ENCODE results near the gene FOXP1.

Gene FOXP1

GRCh38 chr3:71045917-71046282, 537.6 kb downstream of the FOXP1 start:
- no peaks in the 10 kb centered on the region for H3K27me3 ChIP-seq (ENCODE audit: low read length)
- no peak overlapping the region for H2AFZ ChIP-seq (ENCODE audit: low read depth, low read length, severe bottlenecking)
- no peaks in the 10 kb centered on the region for H3K9me3 ChIP-seq (ENCODE audit: insufficient read depth, low read length)
- H3K9me2 ChIP-seq (replicated peaks; ENCODE audit: insufficient read depth, low read length), result no peaks in the 10 kb centered on the region
- TF ChIP-seq CTCF (IDR thresholded peaks at IDR 0.05; ENCODE audit: insufficient read depth, low read length, poor library complexity, severe bottlenecking) (no peak), EZH2phosphoT487 (conservative IDR thresholded peaks at IDR 0.05; ENCODE audit: low read length) (no peak)
- H4K20me1 ChIP-seq (ENCODE audit: low read depth, low read length), result no peaks in the 10 kb centered on the region
- no peaks in the 10 kb centered on the region for H3K36me3 ChIP-seq (ENCODE audit: low read length)
- H3K9ac ChIP-seq (ENCODE audit: low read length), result no peak overlapping the region
- no peaks in the 10 kb centered on the region for H3F3A ChIP-seq (ENCODE audit: insufficient read depth)
- H3K4me2 ChIP-seq (ENCODE audit: low read depth, low read length, poor library complexity, severe bottlenecking), result no peak overlapping the region
- no peak overlapping the region for H3K27ac ChIP-seq (ENCODE audit: low read depth, low read length)
- H3K4me3 ChIP-seq (ENCODE audit: insufficient read depth, low read length, poor library complexity, severe bottlenecking), result no peak overlapping the region
- H3K79me2 ChIP-seq (ENCODE audit: insufficient read depth, low read length), result no peaks in the 10 kb centered on the region

- Histone ChIP-seq H3K9me2 (replicated peaks; ENCODE audit: insufficient read depth, low read length) (no peaks in the 10 kb centered on the region), H3K4me2 (ENCODE audit: low read depth, low read length, poor library complexity, severe bottlenecking) (no peak overlapping the region), H3K27ac (ENCODE audit: low read depth, low read length) (no peak overlapping the region), H3K36me3 (ENCODE audit: low read length) (no peaks in the 10 kb centered on the region; the same call in 1 of the 2 replicates), H3K79me2 (ENCODE audit: insufficient read depth, low read length) (no peaks in the 10 kb centered on the region), H3K9me3 (ENCODE audit: insufficient read depth, low read length) (no peaks in the 10 kb centered on the region), H3F3A (ENCODE audit: insufficient read depth) (no peaks in the 10 kb centered on the region), H2AFZ (ENCODE audit: low read depth, low read length, severe bottlenecking) (no peak overlapping the region), H3K4me3 (ENCODE audit: insufficient read depth, low read length, poor library complexity, severe bottlenecking) (no peak overlapping the region), H3K27me3 (ENCODE audit: low read length) (no peaks in the 10 kb centered on the region), H3K9ac (ENCODE audit: low read length) (no peak overlapping the region), H4K20me1 (ENCODE audit: low read depth, low read length) (no peaks in the 10 kb centered on the region)
- TF ChIP-seq CTCF (IDR thresholded peaks at IDR 0.05; ENCODE audit: insufficient read depth, low read length, poor library complexity, severe bottlenecking) (no peak), EZH2phosphoT487 (conservative IDR thresholded peaks at IDR 0.05; ENCODE audit: low read length) (no peak)
Observed at GRCh38 chr3:71045212-71045916, 538.2 kb downstream of the FOXP1 start.

GRCh38 chr3:71042759-71043158, 540.8 kb downstream of the FOXP1 start:
- Histone ChIP-seq H4K20me1 (ENCODE audit: low read depth, low read length) (no peaks in the 10 kb centered on the region), H3K36me3 (ENCODE audit: low read length) (peaks cover 3% of the 10 kb centered on the region; the same call in 1 of the 2 replicates), H3K79me2 (ENCODE audit: insufficient read depth, low read length) (no peaks in the 10 kb centered on the region), H3K9ac (ENCODE audit: low read length) (no peak overlapping the region), H3F3A (ENCODE audit: insufficient read depth) (no peaks in the 10 kb centered on the region), H3K27ac (ENCODE audit: low read depth, low read length) (no peak overlapping the region), H3K4me3 (ENCODE audit: insufficient read depth, low read length, poor library complexity, severe bottlenecking) (no peak overlapping the region), H3K27me3 (ENCODE audit: low read length) (no peaks in the 10 kb centered on the region), H3K9me3 (ENCODE audit: insufficient read depth, low read length) (no peaks in the 10 kb centered on the region), H3K9me2 (replicated peaks; ENCODE audit: insufficient read depth, low read length) (no peaks in the 10 kb centered on the region), H3K4me2 (ENCODE audit: low read depth, low read length, poor library complexity, severe bottlenecking) (no peak overlapping the region), H2AFZ (ENCODE audit: low read depth, low read length, severe bottlenecking) (no peak overlapping the region)
- TF ChIP-seq CTCF (IDR thresholded peaks at IDR 0.05; ENCODE audit: insufficient read depth, low read length, poor library complexity, severe bottlenecking) (no peak), EZH2phosphoT487 (conservative IDR thresholded peaks at IDR 0.05; ENCODE audit: low read length) (no peak)

All from SU-DHL-6 (cell line).